Gastroesophageal sphincter (tissue), 4 donors: Measurements from ENCODE around the gene CNTNAP5. TPM values are rescaled to one million over a fixed set of nuclear protein-coding genes. Genes with fewer than 3 reads are reported as not detected.

ENCODE experiments used
- ATAC-seq: fragments of 150-250 bp; one replicate; pipeline ENCODE4 v1.9.1; 2016; ENCODE audit warnings: mild to moderate bottlenecking, moderate library complexity
- H3K27ac ChIP-seq, 4 donors: fragments of 200-600 bp; sonication (generic) in 3 of 4; 1 replicate in 3 of 4; 2 replicates in 1 of 4; pipeline ENCODE4 v1.5.1; 2016 to 2019
- H3K27me3 ChIP-seq: fragments of 200-600 bp; sonication (generic); one replicate; pipeline ENCODE4 v1.5.1; 2019
- H3K36me3 ChIP-seq, 2 donors: fragments of 200-600 bp; sonication (generic); one replicate each; pipeline ENCODE4 v1.5.1; 2019; ENCODE audit warnings: control low read depth in 1 of 2
- H3K4me1 ChIP-seq, 3 donors: fragments of 200-600 bp; sonication (generic); 1 replicate in 2 of 3; 2 replicates in 1 of 3; pipeline ENCODE4 v1.5.1; 2016 to 2019; ENCODE audit warnings: control low read depth in 2 of 3
- H3K4me3 ChIP-seq, 2 donors: fragments of 200-600 bp; sonication (generic); one replicate each; pipeline ENCODE4 v1.5.1; 2019; ENCODE audit warnings: mild to moderate bottlenecking in 1 of 2, moderate library complexity in 1 of 2
- H3K9me3 ChIP-seq, 3 donors: fragments of 200-600 bp; sonication (generic); one replicate each; pipeline ENCODE4 v1.5.1; 2017 to 2019; ENCODE audit warnings: control low read depth in 2 of 3
- EP300 ChIP-seq: sonication (generic); formaldehyde crosslinking; IDR thresholded peaks from one replicate; pipeline ENCODE4 v1.6.1; 2017; ENCODE audit warnings: antibody characterized with exemption, mild to moderate bottlenecking
- POLR2A ChIP-seq, 2 donors: fragments of 450-650 bp; IDR thresholded peaks; one replicate each; pipeline ENCODE4 v1.6.1; 2017; ENCODE audit warnings: antibody characterized with exemption in 2 of 2, mild to moderate bottlenecking in 2 of 2, moderate library complexity in 1 of 2
- POLR2AphosphoS5 ChIP-seq: sonication (generic); formaldehyde crosslinking; IDR thresholded peaks from one replicate; pipeline ENCODE4 v1.6.1; 2017; ENCODE audit warnings: antibody characterized with exemption
- WGBS, 2 donors: methylation state at CpG; one replicate each; pipeline ENCODE4 v1.1.5; 2018; ENCODE audit warnings: low coverage in 1 of 2; 5-methylcytosine and 5-hydroxymethylcytosine counted together
- total RNA-seq, 4 donors: library from RNA; depleted of rRNA; stranded (reverse); fragments of >200 nt; gene quantifications; one replicate each; pipeline ENCODE4 v1.1.0, GENCODE V29; 2016
- TF ChIP-seq, protein P1 (sequence below), 4 experiments: fragments of 200-600 bp in 2 of 4; fragments of 450-650 bp in 2 of 4; sonication (generic) in 1 of 4; IDR thresholded peaks; one replicate each; pipeline ENCODE4 v1.5.1; 2017 to 2019; ENCODE audit warnings: antibody characterized with exemption in 4 of 4, mild to moderate bottlenecking in 2 of 4, moderate library complexity in 2 of 4

The CNTNAP5 gene
- total RNA-seq, 4 donors from 2014 or later = 3.2 TPM; not detected in 3

DNA sequence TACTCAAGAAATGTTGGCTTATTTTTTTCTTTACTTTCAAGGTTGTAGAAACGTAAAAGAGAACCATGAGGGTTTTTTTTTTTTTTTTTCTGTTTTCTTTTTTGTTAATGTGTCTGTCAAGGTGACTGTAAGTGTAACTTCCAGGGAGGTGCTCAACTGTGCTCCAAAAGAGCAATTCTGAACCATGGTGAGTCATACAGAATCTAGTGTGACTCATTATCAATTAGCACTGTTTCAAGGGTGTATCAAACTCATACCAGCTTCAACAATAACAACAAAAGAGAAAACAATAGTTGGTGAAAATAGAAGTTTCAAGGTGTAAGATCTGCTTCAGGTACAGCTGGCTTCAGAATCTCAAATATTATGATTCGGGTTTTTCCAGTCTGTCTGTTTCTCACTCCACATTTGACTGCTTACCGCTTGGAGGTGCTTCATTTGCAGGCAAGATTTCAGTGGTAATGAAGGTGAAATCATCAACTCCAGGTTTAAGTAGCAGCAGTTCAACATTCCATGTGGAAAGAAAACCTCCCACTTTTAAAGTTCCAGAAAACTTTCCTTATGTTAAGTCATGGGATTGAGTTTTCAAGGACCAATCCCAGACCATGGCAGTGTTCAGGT is 850.6 kb downstream of the CNTNAP5 start:
- H3K4me3 ChIP-seq = no peak overlapping the region
- WGBS, 2 donors = 84 to 93% methylated on average over 3 of the region's 3 CpGs
- H3K4me1 ChIP-seq = no peaks in the 10 kb centered on the region
- H3K27ac ChIP-seq = no peak overlapping the region
- no peaks in the 10 kb centered on the region for H3K27me3 ChIP-seq
- H3K36me3 ChIP-seq = no peaks in the 10 kb centered on the region
- H3K9me3 ChIP-seq = no peaks in the 10 kb centered on the region
- TF ChIP-seq EP300 (no peak), POLR2AphosphoS5 (no peak), POLR2A (IDR thresholded peaks at IDR 0.05) (no peak)
- ATAC-seq = no peak

- WGBS, 2 donors = 17 to 42% methylated on average over 4 of the region's 4 CpGs
- no peaks in the 10 kb centered on the region for H3K4me1 ChIP-seq
- H3K27me3 ChIP-seq = no peaks in the 10 kb centered on the region
- no peaks in the 10 kb centered on the region for H3K9me3 ChIP-seq
- no peaks in the 10 kb centered on the region for H3K36me3 ChIP-seq
- no peak for ATAC-seq
- H3K27ac ChIP-seq = no peak overlapping the region
- TF ChIP-seq POLR2AphosphoS5 (no peak), POLR2A (IDR thresholded peaks at IDR 0.05) (no peak), EP300 (no peak)
- TF ChIP-seq, protein P1, sequence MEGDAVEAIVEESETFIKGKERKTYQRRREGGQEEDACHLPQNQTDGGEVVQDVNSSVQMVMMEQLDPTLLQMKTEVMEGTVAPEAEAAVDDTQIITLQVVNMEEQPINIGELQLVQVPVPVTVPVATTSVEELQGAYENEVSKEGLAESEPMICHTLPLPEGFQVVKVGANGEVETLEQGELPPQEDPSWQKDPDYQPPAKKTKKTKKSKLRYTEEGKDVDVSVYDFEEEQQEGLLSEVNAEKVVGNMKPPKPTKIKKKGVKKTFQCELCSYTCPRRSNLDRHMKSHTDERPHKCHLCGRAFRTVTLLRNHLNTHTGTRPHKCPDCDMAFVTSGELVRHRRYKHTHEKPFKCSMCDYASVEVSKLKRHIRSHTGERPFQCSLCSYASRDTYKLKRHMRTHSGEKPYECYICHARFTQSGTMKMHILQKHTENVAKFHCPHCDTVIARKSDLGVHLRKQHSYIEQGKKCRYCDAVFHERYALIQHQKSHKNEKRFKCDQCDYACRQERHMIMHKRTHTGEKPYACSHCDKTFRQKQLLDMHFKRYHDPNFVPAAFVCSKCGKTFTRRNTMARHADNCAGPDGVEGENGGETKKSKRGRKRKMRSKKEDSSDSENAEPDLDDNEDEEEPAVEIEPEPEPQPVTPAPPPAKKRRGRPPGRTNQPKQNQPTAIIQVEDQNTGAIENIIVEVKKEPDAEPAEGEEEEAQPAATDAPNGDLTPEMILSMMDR (IDR thresholded peaks at IDR 0.05) = no peak
- no peak overlapping the region for H3K4me3 ChIP-seq
Measured at GRCh38 chr2:124877141-124877577, 852.1 kb downstream of the CNTNAP5 start.

DNA sequence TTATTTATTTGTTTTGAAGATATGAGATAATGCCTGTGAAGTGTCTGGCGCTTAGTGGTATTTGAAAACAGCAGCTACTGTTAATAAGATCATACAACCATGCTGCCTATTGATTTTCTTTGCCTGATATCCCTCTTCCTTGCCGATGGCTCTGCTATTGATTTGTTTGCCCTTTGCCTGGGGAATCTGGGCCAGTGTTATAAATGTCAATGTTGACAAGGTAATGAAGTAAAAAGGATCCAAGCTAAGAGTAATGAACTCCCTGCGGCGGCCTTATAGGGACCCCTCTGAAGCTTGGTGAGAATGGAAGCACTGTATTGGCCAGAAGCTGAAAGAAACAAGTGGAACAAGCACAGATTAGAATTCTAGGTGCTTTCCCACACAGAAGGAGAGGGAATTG is 854.6 kb downstream of the CNTNAP5 start:
- TF ChIP-seq, protein P1 (IDR thresholded peaks at IDR 0.05) = no peak
- no peak for TF ChIP-seq POLR2AphosphoS5

GRCh38 chr2:124880995-124881394 is 855.9 kb downstream of the CNTNAP5 start:
- ATAC-seq = no peak

More for the DNA sequence above, 854.6 kb downstream of the CNTNAP5 start:
- Histone ChIP-seq H3K4me3 (no peak overlapping the region), H3K9me3 (no peaks in the 10 kb centered on the region), H3K4me1 (no peaks in the 10 kb centered on the region), H3K27me3 (no peaks in the 10 kb centered on the region), H3K36me3 (no peaks in the 10 kb centered on the region), H3K27ac (no peak overlapping the region)
- WGBS, 2 donors = 71 to 79% methylated on average over 3 of the region's 4 CpGs
- ATAC-seq = no peak

GRCh38 chr2:124882423-124882822 is 857.3 kb downstream of the CNTNAP5 start:
- Histone ChIP-seq H3K4me3 (no peak overlapping the region), H3K27me3 (no peaks in the 10 kb centered on the region), H3K27ac (no peak overlapping the region), H3K36me3 (no peaks in the 10 kb centered on the region), H3K4me1 (no peaks in the 10 kb centered on the region), H3K9me3 (no peaks in the 10 kb centered on the region)
- TF ChIP-seq EP300 = no peak
- no peak for TF ChIP-seq POLR2AphosphoS5
- no peak for TF ChIP-seq POLR2A (IDR thresholded peaks at IDR 0.05)
- TF ChIP-seq, protein P1 (IDR thresholded peaks at IDR 0.05) = no peak
- ATAC-seq = no peak
- 63 to 72% methylated on average over 2 to 3 of the region's 3 CpGs for WGBS, 2 donors

More at GRCh38 chr2:124880995-124881394, 855.9 kb downstream of the CNTNAP5 start:
- TF ChIP-seq EP300 (no peak), POLR2A (IDR thresholded peaks at IDR 0.05) (no peak), POLR2AphosphoS5 (no peak)
- TF ChIP-seq, protein P1 (IDR thresholded peaks at IDR 0.05) = no peak
- Histone ChIP-seq H3K27me3 (no peaks in the 10 kb centered on the region), H3K4me1 (no peaks in the 10 kb centered on the region), H3K4me3 (no peak overlapping the region), H3K36me3 (no peaks in the 10 kb centered on the region), H3K27ac (no peak overlapping the region), H3K9me3 (no peaks in the 10 kb centered on the region)
- WGBS, 2 donors = 71 to 88% methylated on average over 2 of the region's 2 CpGs
